DND-41 (cell line): Measurements from ENCODE around the gene SRF.

Source experiments
- EZH2 ChIP-seq: IDR thresholded peaks from 3 replicates; pipeline ENCODE4 v1.6.1; 2012; ENCODE audit warnings: borderline replicate concordance, low read depth, mild to moderate bottlenecking, moderate library complexity, low read length, inconsistent platforms; ENCODE audit not compliant: severe bottlenecking
- TF ChIP-seq, protein P1 (sequence below): IDR thresholded peaks from 2 replicates; pipeline ENCODE4 v1.5.1; 2012; ENCODE audit warnings: borderline replicate concordance, low read length, moderate library complexity, mild to moderate bottlenecking; ENCODE audit not compliant: poor library complexity, severe bottlenecking; ENCODE audit errors: extremely low read depth

DNA sequence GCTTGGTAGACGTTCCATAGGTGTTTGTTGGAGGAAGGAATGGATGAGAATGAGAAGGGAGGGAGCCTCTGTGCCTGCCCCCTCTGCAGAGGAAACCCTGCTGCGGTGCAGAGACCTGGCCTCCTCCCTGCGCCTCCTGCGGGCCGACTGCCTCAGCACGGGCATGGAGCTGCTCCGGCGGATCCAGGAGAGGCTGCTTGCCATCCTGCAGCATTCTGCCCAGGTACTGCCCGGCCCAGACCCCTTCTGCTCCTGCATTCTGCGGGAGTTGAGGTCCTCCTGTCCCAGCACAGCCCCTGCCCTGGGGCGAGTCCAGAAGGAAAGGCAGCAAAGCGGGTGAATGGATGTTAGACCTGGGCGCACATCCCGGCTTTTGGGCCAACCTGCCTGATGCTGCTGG, 52.1 kb downstream of the SRF start:
- TF ChIP-seq, protein P1, sequence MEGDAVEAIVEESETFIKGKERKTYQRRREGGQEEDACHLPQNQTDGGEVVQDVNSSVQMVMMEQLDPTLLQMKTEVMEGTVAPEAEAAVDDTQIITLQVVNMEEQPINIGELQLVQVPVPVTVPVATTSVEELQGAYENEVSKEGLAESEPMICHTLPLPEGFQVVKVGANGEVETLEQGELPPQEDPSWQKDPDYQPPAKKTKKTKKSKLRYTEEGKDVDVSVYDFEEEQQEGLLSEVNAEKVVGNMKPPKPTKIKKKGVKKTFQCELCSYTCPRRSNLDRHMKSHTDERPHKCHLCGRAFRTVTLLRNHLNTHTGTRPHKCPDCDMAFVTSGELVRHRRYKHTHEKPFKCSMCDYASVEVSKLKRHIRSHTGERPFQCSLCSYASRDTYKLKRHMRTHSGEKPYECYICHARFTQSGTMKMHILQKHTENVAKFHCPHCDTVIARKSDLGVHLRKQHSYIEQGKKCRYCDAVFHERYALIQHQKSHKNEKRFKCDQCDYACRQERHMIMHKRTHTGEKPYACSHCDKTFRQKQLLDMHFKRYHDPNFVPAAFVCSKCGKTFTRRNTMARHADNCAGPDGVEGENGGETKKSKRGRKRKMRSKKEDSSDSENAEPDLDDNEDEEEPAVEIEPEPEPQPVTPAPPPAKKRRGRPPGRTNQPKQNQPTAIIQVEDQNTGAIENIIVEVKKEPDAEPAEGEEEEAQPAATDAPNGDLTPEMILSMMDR, result no peak
- no peak for TF ChIP-seq EZH2
